Measurements from ENCODE around the gene ACOXL. TPM values are rescaled to one million over a fixed set of nuclear protein-coding genes. Genes with fewer than 3 reads are reported as not detected.

The ACOXL gene
- total RNA-seq, 4 donors from 2014 or later = 0.55 to 5.2 (median 1.1) TPM; not detected in 1

- WGBS, 2 donors (ENCODE audit: low coverage in 1 of 2) = 79 to 80% methylated on average over 4 of the region's 4 CpGs
- peaks cover 23% of the 10 kb centered on the region for H3K27me3 ChIP-seq
- H3K27ac ChIP-seq = no peak overlapping the region
- intact Hi-C loops (cut with DNase I; ENCODE audit: low total_unique reads) (no loop called here), in situ Hi-C loops (cut with MboI; ENCODE audit: low pct_ligation_motif_present in 1 of 4, low pct_unique_long_range_greater_than_20kb in 1 of 4, low sequenced_read_pairs in 3 of 4) (no loop called here)
- H3K4me1 ChIP-seq = peaks cover 6 to 9% (median 8%) of the 10 kb centered on the region in 4 donors
- no peak for DNase-seq
- no peak overlapping the region for H3K4me3 ChIP-seq
- no peaks in the 10 kb centered on the region for H3K9me3 ChIP-seq
- TF ChIP-seq POLR2AphosphoS5 (IDR thresholded peaks at IDR 0.05) = no peak
- TF ChIP-seq EP300 (IDR thresholded peaks at IDR 0.05; ENCODE audit: low read depth) = no peak
- no peak for TF ChIP-seq POLR2A (IDR thresholded peaks at IDR 0.05)
- TF ChIP-seq CTCF (IDR thresholded peaks at IDR 0.05) = no peak
- H3K36me3 ChIP-seq = no peaks in the 10 kb centered on the region
Measured at GRCh38 chr2:110727923-110728322, 4.5 kb upstream of the ACOXL start.

DNA sequence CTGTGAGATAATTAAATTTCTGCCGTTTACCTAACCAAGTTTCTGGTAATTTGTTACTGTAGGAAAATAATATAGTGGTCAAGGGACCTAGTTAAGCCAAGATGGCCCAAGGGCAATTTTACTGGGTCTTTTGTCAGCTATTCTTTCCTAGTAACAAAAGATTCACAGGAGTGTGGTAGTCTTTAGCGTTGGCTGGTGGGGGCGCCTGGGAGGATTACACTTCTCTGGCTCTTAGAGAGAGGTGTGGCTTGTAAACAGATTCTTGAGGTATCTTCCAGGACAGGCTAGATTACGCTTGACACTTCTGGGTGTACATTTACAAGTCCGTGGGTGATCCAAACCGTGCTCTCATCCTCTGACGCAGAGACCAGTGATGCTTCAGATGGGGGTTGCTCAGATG is 3.3 kb upstream of the ACOXL start:
- Histone ChIP-seq H3K27me3 (peaks cover 35% of the 10 kb centered on the region), H3K36me3 (no peaks in the 10 kb centered on the region), H3K27ac (no peak overlapping the region), H3K9me3 (no peaks in the 10 kb centered on the region), H3K4me1 (peaks cover 8 to 16% (median 13%) of the 10 kb centered on the region in 4 donors), H3K4me3 (no peak overlapping the region)
- 79 to 80% methylated on average over 3 to 7 of the region's 7 CpGs for WGBS, 2 donors (ENCODE audit: low coverage in 1 of 2)
- TF ChIP-seq POLR2A (IDR thresholded peaks at IDR 0.05) (no peak), EP300 (IDR thresholded peaks at IDR 0.05; ENCODE audit: low read depth) (no peak), POLR2AphosphoS5 (IDR thresholded peaks at IDR 0.05) (no peak), CTCF (IDR thresholded peaks at IDR 0.05) (no peak)
- in situ Hi-C loops (cut with MboI; ENCODE audit: low pct_ligation_motif_present in 1 of 4, low pct_unique_long_range_greater_than_20kb in 1 of 4, low sequenced_read_pairs in 3 of 4) (no loop called here), intact Hi-C loops (cut with DNase I; ENCODE audit: low total_unique reads) (no loop called here)
- no peak for DNase-seq

- Histone ChIP-seq H3K4me3 (no peak overlapping the region), H3K27ac (no peak overlapping the region), H3K36me3 (no peaks in the 10 kb centered on the region), H3K27me3 (peaks cover 53% of the 10 kb centered on the region), H3K9me3 (no peaks in the 10 kb centered on the region), H3K4me1 (peaks cover 8 to 16% (median 13%) of the 10 kb centered on the region in 4 donors)
- intact Hi-C loops (cut with DNase I; ENCODE audit: low total_unique reads) = no loop called here
- no peak for DNase-seq
- WGBS, 2 donors (ENCODE audit: low coverage in 1 of 2) = 77 to 87% methylated on average over 4 to 5 of the region's 5 CpGs
- TF ChIP-seq CTCF (IDR thresholded peaks at IDR 0.05) = no peak
- TF ChIP-seq POLR2A (IDR thresholded peaks at IDR 0.05) = no peak
- TF ChIP-seq EP300 (IDR thresholded peaks at IDR 0.05; ENCODE audit: low read depth) = no peak
- no peak for TF ChIP-seq POLR2AphosphoS5 (IDR thresholded peaks at IDR 0.05)
- in situ Hi-C loops (cut with MboI; ENCODE audit: low pct_ligation_motif_present in 1 of 4, low pct_unique_long_range_greater_than_20kb in 1 of 4, low sequenced_read_pairs in 3 of 4) = no loop called here
Measured at GRCh38 chr2:110731064-110731463, 1.3 kb upstream of the ACOXL start.

GRCh38 chr2:110735366-110735765 is 3.0 kb downstream of the ACOXL start:
- in situ Hi-C loops (cut with MboI; ENCODE audit: low pct_ligation_motif_present in 1 of 4, low pct_unique_long_range_greater_than_20kb in 1 of 4, low sequenced_read_pairs in 3 of 4) = no loop called here
- Histone ChIP-seq H3K4me3 (no peak overlapping the region), H3K27ac (no peak overlapping the region), H3K36me3 (no peaks in the 10 kb centered on the region), H3K4me1 (peaks cover 8 to 16% (median 13%) of the 10 kb centered on the region in 4 donors), H3K27me3 (peaks cover 67% of the 10 kb centered on the region), H3K9me3 (no peaks in the 10 kb centered on the region)
- 62 to 100% methylated on average over 1 to 4 of the region's 4 CpGs for WGBS, 2 donors (ENCODE audit: low coverage in 1 of 2)
- no peak for TF ChIP-seq EP300 (IDR thresholded peaks at IDR 0.05; ENCODE audit: low read depth)
- no peak for TF ChIP-seq POLR2A (IDR thresholded peaks at IDR 0.05)
- no peak for TF ChIP-seq POLR2AphosphoS5 (IDR thresholded peaks at IDR 0.05)
- TF ChIP-seq CTCF (IDR thresholded peaks at IDR 0.05) = no peak
- intact Hi-C loops (cut with DNase I; ENCODE audit: low total_unique reads) = no loop called here
- DNase-seq = no peak

Data from transverse colon (tissue), 4 donors.